Pons (tissue), 1 donor: ENCODE results near the gene ATP8A1.
A peak's percentile ranks its signal among the peaks of the same experiment; 100 is the strongest.
"Not testable (repeated sequence)": the region's sequence is repeated elsewhere in the genome, so short reads cannot be mapped to it uniquely, and the experiment has no call there.

Experiments
- DNase-seq: peaks from one replicate; pipeline ENCODE4 v3.0.0-alpha.2; 2016; ENCODE audit warnings: low spot score

ATP8A1 gene

GRCh38 chr4:42410446-42410845 lies 246.5 kb downstream of the ATP8A1 start:
- DNase-seq, result no peak

DNA sequence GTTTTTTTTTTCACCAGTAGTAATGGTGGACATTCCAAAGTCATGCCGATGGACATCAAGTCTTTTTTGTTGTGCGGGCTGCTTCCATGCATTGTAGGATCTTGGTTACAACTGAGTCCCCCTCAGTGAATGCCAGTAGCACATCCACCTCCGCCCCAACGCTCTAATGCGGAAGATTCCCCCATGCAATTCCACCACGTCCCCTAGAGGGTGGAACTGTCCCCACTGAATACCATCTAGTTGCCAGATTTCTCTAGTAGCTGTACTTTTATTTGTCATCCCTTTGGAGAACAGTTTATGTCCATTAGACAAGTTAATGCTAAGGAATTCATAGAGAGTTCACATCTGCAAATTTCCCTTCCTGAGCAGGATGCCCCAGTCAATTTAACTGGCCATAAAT lies 252.9 kb downstream of the ATP8A1 start:
- DNase-seq, result no peak

GRCh38 chr4:42401171-42401570 lies 255.7 kb downstream of the ATP8A1 start:
- DNase-seq, result no peak

DNA sequence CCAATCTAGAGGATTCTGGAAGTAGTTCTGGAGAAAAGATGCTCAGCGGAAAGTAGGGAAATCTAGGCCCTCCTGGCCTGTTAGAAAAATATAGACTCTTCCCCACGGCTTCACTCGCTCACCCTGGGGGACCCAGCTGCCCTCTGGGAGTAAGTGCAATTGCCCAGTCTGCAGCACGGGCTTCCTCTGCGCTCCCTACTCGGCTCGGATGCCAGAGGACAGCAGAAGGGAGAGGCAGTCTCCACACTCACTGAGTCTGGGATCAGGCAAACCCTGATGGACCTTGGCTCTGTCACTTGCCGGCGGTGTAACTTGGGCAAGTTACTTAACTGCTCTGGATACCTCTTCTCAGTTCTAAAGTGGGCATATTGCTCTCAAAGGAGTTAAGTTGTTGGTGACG lies 257.5 kb downstream of the ATP8A1 start:
- DNase-seq, result no peak

- DNase-seq, result no peak
These were observed 258.0 kb downstream of the ATP8A1 start for GRCh38 chr4:42398871-42399331.

DNA sequence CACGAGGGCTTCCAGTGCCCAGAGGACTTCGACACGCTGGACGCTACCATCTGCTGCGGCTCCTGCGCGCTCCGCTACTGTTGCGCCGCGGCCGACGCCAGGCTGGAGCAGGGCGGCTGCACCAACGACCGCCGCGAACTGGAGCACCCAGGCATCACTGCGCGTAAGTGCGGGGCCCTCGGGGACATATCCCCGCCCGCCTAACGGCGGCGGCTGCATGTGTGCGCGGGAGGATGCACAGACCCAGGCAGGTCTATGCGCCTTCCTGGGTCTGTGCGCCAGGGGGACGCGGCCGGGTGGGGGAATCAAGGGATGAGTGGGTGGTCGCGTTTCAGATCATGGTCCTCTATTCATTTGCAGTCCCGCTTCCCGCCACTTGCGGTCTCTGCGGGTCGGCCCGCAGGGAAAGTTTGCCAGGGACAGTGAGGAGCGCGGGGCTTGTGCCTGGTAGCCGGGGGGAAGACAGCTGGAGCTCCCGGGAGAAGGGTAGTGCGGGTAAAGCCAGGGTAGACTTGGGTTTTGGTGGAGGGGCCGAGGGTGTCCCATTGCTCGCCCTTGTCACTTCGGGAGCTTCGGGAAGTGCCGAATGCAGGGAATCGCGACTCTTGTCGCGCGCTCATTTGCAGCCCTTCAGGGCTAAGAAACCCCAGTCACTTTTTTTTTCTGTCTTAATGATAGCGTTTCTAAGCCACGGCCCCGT lies 258.6 kb downstream of the ATP8A1 start:
- DNase-seq, result no peak

GRCh38 chr4:42397635-42398170 lies 259.2 kb downstream of the ATP8A1 start:
- no peak for DNase-seq

GRCh38 chr4:42396752-42397634 lies 259.9 kb downstream of the ATP8A1 start, which contains the start of gene SHISA3:
Gene SHISA3, plus strand, starts transcription at chr4:42397488. Its CDS starts 569 bp downstream, at chr4:42398057.
- DNase-seq, result no peak

DNA sequence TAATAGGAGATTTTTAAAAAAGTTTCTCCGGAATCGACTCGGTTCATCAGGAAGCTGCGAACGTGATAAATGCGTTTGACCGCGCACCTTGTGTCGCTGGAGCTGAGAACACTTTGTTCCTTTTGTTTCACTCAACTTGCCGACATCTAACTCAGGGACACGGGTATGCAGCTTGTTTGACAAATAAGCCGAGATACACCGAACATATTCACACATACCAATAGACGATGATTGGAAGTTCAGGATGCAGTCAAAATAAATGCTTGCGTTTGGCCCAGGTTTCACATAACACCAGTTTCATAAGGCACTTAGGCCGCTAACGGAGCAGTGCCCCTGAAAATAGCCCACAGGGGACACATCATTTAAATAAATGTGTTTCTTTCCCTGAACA lies 260.5 kb downstream of the ATP8A1 start:
- DNase-seq, result no peak

- no peak for DNase-seq
These were observed 261.3 kb downstream of the ATP8A1 start for GRCh38 chr4:42395595-42395994.

DNA sequence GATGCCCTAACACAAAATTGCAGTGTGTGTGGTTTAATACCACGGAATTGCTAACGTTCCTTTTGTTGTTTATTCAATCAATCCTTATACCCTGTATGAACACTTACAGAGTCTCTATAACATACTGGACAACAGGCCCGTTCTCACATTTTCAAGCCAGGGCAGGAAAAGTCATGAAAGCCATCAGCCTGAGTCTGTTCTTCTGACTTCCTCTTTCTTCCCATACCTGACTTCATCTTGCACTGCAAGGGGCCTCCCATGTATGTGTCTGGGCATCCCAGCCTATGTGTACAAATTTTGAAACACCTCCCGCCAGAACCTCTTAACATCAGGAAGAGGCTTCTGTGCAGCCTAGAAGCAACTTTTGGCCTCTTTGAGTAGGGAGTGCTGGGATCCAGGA lies 264.5 kb downstream of the ATP8A1 start:
- no peak for DNase-seq

GRCh38 chr4:42391981-42392380 lies 264.9 kb downstream of the ATP8A1 start:
- no peak for DNase-seq

GRCh38 chr4:42391355-42391664 lies 265.6 kb downstream of the ATP8A1 start:
- DNase-seq, result no peak

DNA sequence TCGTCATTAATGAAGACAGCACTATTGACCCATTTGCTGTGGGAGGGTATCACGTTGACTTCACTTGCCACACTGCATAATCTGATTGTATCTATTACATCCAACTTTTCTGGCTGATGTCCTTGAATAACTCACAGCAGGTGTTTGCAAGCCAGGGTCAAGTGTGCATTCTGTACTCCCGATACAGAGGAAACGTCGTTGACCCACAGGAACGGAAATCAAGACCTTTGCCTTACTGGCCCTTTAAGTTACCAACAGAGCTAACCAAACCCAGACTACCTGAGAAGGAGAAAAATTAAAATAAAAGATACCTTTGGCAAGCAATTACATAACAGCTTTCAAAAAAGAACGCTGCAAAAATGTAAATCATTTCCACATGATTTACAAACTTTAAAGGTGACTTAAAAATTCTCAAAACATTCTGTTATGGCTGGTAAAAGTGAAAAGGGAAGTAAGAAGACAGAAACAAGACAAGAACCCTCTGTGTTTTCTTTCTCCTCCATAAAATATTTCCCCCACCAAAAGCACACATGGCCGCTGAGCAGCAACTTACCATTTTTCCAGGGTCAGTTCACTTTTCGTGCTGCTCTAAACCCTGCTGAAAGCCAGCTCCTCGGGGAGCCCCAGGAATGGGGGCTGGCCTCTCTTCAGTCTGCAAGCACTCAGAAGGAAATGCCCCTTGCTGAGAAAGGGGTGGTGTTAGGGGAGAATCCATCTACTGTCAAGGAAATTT lies 266.1 kb downstream of the ATP8A1 start:
- DNase-seq, result no peak

GRCh38 chr4:42385516-42385915 lies 271.4 kb downstream of the ATP8A1 start:
- DNase-seq, result no peak

DNA sequence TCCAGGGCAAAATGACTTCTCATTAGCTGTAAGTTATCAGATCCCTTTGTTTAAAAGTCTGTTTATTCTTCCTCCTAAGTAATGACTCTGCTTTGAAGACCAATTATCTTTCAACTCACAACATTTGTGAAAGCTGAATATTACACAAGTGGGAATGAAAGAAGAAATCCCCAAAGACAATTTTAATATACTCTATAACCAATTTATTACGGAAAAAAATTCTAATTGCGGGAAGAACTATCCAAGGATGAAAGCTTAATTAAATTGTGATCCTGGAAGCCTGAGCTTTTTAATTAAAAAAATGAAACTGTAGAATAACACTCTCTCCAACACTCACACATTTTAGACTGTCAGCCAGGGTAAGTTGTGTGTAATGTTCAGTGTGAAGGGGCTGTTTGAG lies 275.2 kb downstream of the ATP8A1 start:
- no peak for DNase-seq

GRCh38 chr4:42377497-42377896 lies 279.4 kb downstream of the ATP8A1 start:
- no peak for DNase-seq

- DNase-seq, result not testable (repeated sequence)
These were observed 284.6 kb downstream of the ATP8A1 start for GRCh38 chr4:42372303-42372702.

DNA sequence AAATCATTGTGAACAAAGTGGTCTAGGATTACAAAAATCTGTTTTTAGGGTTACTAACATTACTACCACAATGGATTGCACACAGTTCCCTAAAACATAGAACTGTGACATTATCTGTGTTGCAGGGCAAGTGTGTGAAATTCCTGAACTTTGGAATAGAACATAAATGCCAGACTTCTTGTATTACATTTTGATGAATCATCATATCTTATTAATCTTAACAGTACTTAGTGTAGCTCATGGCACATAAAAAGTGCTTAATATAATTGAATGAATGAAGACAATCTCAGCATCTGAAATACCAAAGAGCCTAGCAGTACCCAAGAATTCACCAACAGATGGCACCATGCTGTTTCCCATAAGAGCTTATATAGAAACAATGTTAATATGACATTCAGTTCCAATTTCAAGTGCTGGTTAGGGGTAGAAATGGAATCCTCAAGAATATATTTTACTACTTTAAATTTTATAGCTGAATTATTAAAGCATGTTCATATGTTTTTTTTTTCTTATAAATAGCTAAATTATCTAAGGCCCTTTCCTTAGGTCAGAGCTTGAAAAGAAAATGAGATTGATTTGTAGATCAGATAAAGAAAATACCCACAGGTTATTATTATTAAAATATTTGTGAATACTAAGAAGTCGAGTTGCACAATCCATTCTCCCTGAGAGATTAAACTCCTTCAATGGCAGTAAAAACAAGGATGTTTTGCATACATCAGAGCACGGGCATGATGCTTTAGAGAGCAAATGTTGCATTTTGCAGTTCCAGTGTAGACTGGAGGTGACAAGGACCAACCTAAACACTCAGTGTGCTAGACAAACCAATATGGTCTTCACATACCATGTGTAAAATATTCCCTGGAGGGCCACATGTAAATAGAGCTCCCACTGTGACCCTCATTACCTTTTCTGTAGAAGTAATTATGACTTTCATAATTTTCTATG lies 285.3 kb downstream of the ATP8A1 start:
- DNase-seq, result peak; percentile 72

DNA sequence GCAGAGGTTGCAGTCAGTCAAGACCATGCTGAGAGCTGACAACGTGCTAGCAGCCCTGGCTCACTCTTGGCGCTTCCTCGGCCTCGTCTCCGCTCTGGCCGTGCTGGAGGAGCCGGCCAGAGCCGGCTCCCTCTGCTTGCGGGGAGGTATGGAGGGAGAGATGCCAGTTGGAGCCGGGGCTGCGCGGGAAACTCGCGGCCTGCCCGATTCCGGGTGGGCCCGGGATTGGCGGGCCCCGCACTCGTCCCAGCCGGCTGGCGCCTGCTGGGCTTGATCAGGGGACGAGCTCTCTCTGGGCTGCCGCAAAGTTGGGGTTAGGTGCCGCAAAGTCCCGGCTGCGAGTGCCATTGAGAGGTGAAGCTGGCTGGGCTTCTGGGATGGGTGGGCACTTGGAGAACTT lies 287.4 kb downstream of the ATP8A1 start:
- no peak for DNase-seq

- DNase-seq, result no peak
These were observed 289.9 kb downstream of the ATP8A1 start for GRCh38 chr4:42366959-42367358.
